Pulmonary artery endothelial cell (primary cell): ENCODE measurements around the gene SH2B2. TPM values are rescaled to one million over a fixed set of nuclear protein-coding genes. Genes with fewer than 3 reads are reported as not detected.

ENCODE experiments used
- DNase-seq: peaks from one replicate; pipeline ENCODE4 v3.0.0-alpha.2; 2011; ENCODE audit warnings: low read depth, low spot score
- total RNA-seq: library from RNA; depleted of rRNA; stranded (reverse); fragments of >200 nt; gene quantifications from 2 replicates; pipeline ENCODE4 v1.2.3, GENCODE V29; 2014

Gene SH2B2
- total RNA-seq, result 0.86 and 0.88 TPM in 2 replicates

DNA sequence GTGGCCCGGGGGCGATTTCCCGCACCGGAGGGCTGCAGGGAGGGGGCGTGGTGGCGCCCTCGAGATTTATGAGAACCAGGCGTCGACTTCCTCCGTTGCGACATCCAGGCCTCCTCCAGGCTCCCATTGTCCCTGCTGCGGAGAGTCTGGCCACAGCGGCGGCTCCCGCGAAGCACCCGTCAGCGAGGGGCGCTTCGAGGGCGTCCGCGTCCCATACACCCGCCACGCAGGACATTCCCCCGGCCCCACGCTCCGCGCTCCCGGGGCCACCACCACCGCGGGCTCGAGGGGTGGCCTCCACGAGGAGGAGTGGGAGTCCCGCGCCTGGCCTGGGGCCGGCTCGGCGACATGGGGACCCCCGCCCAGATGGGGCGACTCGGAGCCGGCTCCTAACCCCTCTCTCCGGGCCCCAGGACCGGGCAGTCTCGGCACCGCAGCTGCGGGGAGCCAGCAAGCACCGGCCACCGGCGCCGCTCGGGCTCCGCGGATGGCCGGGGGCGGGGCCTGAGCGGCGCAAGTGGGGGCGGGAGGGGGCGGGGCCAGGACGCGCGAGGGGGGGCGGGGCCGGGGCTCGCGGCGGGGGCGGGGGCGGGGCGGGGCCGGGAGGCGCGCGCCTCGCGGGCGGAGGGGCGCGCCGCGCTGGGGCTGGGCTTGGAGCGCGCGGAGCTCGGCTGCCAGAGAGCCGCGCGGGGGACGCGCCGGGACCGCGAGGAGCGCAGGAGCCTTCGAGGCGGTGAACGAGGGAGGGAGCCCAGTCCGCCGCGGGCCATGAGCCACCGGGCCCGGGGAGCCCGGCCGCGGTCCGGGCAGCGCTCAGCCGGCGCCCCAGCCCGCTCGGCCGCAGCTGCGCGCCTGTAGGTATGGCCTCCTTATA is at the start of gene SH2B2:
TSS of gene SH2B2 (plus strand) at position 632 of the 874 bp plus-strand sequence. CDS start 13,683 bp downstream, outside the sequence.
- no peak for DNase-seq

DNA sequence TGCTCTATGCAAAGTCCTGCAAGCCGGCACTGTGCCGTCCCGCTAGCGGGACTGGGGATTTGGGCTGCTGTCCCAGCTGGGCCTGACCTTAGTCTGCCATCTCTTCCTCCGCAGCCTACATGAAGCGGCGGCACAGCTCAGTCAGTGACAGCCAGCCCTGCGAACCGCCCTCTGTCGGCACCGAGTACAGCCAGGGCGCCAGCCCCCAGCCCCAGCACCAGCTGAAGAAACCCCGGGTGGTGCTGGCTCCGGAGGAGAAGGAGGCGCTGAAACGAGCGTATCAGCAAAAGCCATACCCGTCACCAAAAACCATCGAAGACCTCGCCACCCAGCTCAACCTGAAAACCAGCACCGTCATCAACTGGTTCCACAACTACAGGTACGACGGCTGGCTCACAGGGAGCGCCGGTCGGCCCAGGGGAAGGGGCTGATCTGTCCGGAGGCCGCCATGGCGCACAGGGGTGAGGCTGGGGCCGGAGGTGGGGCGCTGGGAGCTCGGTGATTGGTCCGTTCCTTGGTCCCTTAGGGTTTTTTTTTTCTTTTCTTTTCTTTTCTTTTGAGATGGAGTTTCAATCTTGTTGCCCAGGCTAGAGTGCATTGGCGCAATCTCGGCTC is 47.4 kb upstream of the SH2B2 start:
- DNase-seq, result no peak

DNA sequence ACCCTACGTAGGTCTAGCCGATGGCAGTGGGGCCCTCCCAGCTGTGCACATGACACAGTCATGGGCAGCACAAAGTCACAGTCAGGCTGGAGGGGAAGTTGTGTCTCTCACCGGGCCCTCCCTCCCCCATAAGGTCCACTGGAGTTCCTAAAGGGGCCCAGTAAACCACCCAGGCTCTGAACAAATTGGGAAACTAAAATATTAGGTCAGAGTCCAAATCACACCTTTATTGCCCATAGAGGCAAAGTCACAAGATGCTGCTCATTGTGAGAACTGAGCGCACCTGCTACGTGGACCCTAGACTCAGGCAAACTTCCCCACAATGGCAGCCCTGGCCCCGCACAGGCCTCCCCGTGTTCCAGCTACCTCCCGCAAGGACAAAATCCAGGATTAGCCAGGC is 45.2 kb upstream of the SH2B2 start:
- DNase-seq, result no peak

DNA sequence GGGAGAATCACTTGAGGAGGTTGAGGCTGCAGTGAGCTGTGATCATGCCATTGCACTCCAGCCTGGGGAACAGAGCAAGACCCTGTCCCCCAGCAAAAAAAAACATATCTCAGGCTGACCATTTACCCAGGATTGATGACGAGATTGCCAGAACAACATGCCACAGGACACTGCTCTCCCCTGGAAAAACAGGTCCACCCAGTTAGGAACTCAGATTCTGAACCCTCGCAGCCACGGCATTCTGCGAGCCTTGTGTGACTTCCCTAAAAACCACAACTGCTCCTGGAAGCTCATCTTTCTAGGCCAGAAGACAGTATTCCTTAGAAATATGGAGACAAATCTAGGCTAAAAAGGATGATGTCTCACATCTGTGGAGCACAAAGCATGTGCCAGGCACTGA is 42.1 kb upstream of the SH2B2 start:
- DNase-seq, result no peak

DNA sequence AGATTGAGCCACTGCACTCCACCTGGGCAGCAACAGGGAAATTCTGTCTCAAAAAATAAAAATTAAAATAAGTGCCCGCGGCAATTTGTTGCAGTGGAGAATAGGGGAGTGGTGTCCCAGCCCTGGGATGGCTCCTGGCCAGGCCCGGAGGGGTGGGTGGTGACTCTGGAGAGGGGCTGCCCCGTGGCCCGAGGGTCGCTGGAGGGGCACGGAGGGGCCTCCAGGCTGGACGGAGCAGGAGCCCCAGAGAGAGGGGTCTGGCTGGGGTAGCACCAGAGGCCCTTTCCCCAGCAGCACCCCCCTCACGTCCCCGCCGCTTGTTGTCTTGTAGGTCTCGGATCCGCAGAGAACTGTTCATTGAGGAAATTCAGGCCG is 38.6 kb upstream of the SH2B2 start:
- no peak for DNase-seq

DNA sequence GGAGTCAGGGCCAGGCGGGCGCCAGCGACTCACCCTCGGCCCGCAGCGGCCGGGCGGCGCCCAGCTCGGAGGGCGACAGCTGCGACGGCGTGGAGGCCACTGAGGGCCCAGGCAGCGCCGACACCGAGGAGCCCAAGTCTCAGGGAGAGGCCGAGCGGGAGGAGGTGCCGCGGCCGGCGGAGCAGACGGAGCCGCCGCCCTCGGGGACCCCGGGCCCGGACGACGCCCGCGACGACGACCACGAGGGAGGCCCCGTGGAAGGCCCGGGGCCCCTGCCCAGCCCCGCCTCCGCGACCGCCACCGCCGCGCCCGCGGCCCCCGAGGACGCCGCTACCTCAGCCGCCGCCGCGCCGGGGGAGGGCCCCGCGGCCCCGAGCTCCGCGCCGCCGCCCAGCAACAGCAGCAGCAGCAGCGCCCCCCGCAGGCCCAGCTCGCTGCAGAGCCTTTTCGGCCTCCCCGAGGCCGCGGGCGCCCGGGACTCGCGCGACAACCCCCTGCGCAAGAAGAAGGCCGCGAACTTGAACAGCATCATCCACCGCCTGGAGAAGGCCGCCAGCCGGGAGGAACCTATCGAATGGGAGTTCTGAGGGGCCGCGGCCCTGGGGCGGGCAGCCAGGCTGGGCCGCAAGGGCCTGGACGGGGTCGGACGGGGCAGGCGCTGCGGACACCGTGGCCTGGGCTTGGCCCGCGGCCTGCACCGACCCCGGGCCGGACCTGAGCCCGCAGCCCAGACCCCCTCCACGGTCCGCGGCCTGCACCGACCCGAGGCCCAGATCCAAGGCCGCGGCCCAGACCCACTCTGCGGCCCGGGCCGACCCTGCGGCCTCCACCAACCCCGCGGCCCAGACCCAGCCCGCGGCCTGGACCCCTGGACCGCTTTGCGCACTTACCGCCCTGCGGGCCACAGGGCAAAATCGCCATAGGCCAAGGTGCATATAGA is 37.9 kb upstream of the SH2B2 start:
- no peak for DNase-seq

DNA sequence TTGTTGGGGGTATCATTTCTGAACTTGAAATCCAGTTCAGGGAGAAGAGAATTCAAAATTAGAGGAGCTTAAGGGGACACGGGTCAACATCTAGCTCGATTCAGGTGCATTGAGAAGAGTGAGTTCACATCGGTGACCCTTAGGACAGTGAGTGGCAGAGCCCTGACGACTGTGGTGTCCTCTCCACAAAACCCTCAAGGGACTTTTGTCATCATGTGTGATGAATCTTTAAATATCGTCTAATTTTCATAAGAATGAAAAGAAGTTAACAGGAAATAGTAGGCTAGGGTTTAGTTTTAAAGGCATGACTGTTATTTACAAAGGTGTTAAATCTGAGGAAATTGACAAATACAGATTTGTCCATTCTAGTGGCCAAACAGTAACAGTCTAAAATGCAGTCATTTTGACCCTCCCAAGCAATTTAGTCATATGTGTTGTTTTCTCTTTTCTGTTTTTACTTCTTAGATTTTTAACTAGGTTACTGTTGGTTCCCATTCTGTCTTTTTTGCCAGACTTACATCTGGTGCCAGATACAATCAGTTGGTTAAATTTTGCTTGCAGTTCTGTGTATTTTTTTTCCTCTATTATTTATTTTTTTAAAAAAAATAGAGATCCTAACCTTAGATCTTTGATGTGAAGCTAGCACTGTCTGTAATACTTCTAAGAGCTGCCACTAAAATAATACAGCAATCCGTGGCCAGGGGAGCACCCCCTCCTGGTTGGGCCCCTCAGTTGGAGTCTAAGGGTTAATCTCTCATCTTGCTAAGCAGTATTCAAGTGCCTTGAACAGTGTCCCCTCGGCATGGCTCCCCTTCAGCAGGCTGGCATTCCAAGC is 34.9 kb upstream of the SH2B2 start:
- no peak for DNase-seq

DNA sequence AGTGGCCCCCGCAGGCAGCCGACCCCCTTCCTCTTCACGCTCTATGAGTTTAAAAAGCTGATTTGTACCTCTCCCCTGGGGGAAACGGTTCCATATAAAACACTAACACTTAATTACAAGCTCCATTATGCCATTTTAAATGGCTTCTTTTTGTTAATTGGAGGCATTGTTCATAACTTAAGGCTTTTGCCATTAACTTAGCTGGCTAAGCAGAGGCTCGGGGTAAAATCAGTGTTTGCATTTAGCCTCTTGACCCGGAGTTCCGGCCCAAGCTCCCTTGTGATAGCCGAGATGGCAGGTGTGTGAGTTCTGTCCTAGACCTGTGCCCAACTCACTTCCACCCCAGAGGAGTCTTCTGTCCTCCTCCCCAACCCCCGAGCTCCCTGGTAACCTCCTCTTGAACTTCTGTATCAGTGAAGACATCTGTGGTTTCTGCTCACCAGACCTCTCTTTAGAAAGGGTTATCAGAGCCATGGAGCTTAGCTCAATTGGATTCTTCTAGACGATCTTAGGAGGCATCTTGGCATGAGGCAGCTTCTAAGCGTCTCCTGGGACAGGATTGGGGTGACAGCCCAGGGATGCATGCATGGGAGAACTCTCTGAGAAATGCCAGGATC is 34.2 kb upstream of the SH2B2 start:
- DNase-seq, result no peak

DNA sequence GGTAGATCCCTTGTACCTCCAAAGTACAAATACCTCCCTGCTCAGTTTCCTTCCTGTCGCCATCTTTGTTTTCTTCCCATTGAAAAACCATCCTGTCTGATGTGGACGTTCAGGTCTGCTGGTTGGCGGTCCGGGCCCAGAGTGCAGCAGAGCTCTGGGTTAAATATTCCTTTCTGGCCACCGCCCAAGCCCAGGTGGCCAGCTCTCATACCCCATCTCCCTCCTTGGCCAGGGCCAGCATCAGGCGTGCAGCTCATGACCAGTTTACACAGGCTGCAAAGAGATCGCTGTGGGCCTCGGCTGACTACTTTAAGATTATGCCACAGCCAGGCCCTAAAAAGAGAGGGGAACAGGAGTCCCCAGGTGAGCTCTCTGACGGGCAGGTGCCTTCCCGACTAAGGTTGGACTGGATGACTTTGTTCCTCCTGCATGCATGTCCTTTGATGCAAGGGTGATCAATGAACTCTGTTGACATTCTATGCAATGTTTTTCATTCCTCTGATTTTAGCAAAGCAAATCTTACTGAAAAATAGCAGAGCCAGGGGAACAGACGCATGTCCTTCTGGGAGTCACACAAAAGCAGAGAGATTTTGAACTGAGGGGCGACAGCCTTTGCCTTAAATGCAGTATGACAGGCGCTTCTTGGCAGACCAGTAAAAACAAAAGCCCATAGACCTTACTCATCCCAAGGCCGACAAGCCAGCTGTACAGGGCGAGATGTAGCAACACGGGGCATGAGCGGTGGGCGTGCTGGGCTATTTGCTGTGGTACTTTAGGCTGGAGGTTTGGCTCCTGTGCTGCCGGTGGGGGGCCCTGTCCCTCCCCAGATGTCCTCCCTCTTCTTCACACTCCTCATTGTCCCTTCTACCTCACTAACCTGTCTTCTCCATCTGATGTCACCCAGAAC is 33.3 kb upstream of the SH2B2 start:
- no peak for DNase-seq

DNA sequence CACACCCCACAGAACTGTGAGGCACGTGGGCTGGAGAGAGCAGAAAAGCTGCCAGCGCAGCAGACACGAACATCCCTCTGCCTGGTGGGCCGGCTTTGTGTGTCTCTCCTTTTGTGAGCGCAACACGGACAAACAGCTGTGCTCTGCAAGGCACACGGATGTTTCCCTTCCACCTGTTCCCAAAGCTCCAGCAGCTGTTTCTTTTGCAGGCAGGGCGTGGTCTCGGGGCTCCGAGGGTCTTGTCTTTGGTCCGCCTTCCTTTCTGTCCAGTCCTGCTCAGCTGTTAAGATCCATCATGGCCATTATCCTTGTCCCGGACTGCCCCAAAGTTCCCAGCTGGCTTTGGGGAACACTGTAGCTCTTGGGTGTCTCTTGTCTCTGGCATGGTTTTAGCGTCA is 32.7 kb upstream of the SH2B2 start:
- DNase-seq, result no peak

DNA sequence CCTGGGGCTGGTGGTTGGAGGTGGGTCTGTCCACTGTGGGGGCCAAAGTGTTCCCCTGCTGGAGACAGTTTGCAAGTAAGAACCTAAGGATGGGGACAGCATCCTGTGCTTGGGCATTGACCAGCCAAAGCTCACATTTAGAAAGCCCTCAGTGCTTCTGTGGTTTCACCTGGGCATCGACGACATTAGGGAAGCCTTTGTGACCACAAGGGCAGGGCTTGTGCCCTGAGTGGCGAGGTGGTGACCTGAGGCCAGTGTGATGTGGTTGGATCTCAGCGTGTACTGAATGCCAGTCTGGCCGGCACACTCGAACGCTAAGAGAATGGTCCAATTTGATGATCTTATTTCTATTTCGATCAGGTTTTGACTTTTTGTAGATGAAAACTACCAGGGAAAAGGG is 32.1 kb upstream of the SH2B2 start:
- no peak for DNase-seq

DNA sequence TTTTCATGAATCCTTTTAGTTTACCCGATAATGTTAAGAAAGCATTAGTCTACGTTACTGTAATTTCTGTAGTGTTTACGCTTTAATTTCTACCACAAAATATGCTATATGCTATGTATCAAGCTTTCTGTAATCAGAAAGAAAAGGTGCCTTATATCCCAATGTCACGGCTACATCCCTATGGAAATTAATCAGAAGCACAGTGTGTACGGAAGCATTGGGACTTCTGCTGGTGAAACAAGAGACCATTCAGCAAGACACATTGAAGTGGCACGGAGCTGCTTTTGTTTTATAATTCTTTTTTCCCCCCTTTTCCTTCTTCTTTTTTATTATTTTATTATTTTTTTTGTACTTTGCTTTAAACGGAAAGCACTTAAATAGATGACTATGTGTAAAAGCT is 31.2 kb upstream of the SH2B2 start:
- DNase-seq, result no peak

DNA sequence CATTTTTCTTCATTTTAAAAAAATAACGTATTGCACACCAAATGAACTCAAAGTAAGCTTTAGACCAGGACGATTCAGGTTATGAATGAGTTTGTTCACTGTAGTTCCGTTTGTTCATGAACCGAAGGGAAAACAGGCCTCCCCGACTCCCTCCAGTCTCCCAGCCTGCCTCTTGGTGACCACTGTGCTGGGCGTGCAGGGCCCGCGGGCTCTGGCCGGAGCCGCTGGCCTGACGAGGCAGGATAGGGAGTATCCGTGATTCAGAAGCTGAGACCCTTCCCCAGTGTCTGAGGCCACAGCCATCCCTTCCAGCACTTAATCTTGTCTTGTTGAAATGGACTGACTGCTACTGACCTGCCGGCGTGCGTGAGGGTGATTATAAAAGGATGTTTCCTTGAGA is 30.8 kb upstream of the SH2B2 start:
- no peak for DNase-seq

DNA sequence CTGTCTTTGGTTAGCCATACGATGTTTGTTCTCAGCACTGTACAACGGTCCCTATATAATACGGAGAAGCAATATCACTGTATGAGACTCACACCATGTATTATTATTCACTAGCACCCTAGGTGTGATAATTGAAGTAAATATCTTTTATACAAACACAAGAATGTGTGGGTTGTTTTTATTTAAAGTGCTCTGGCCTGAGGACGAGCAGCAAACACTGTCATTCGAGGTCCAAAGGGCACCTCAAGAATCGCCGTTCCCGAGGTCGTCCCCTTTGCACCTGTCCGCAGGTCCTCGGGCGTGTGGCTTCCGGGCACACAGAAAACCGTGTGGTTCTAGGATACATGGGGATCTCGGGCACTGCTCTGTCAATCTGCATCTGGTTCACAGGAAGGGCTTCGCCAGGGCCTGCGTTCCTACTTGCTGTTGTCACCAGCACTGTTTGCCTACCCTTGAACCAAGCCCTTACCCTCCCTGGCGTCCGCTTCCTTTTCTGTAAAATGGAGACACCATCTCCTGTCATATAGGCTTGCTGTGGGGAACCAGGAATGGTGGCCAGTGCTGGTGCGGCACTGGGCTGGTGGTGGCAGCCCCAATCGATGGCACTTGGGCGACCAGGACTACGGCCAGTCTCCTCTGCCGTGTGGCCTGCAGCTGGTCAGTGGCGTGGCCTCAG is 28.5 kb upstream of the SH2B2 start:
- DNase-seq, result no peak

DNA sequence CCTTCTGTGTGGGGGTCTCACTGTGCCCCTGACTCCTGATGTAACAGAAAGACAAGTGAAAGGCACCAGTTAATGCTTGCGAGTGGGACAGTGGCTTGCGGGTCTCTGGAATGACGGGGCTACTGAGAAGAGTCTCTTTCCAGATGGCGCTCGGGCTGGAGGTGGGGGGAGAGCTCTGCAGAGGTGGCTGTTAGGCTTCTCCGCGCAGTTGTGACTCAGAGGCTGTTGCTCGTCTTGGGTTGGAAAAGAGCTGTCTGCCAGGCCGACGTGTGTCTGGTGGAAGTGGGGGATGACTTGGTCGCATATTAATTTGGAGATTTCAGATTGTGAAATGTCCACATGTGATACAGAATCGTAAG is 27.9 kb upstream of the SH2B2 start:
- DNase-seq, result no peak

DNA sequence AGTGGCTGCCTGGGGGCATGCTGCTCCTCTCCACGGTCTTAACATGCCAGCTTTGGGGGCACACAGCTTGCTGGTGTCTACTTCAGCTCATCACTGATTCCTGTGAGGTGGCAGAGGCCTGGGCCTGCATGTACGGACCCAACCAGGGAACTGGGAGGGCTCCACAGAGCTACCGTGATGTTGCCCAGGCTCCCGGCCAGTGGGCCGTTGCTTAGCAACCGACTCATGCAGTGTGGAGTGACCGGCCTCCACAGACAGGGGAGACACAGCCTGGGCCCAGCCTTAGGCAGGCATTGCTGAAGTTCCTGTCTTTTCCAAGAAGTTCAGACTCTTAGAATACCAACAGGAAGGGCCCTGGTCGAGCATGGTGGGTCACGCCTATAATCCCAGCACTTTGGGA is 25.8 kb upstream of the SH2B2 start:
- DNase-seq, result no peak

DNA sequence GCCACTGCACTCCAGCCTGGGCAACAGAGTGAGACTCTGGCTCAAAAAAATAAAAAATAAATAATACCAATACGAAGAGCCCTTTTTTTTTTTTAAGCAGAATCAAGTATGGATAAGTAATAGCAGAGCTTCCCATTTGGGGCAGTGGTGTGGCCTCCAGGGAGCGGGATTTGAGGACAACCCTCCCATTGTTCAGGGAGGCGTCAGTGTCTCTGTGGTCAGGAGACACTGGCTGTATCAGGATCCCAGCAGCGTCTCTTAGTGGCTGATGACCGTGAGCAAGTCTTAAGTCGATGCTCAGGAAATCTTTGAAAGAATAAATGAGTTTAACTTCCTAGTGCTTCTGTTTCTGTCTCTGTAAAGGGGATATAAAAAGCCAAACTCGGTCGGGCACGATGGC is 25.2 kb upstream of the SH2B2 start:
- DNase-seq, result no peak

DNA sequence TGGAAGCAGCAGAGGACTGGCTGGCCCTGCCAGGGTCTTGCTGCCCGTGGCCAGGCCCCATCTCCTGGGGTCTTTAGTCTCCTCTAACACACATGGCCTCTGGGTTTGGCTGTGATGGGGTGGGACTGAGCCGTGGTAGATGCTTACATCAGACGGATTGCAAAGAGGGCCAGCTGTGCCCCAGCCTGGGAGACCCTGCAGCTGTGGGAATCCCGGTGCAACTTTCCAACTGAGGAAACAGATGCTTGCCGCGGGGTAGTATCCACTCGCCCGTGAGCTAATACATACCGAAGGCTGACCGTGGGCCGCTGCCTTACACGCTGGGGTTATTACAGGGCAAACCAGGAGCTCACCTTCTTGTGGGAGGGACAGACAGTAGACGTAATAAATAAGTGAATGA is 24.1 kb upstream of the SH2B2 start:
- DNase-seq, result no peak

DNA sequence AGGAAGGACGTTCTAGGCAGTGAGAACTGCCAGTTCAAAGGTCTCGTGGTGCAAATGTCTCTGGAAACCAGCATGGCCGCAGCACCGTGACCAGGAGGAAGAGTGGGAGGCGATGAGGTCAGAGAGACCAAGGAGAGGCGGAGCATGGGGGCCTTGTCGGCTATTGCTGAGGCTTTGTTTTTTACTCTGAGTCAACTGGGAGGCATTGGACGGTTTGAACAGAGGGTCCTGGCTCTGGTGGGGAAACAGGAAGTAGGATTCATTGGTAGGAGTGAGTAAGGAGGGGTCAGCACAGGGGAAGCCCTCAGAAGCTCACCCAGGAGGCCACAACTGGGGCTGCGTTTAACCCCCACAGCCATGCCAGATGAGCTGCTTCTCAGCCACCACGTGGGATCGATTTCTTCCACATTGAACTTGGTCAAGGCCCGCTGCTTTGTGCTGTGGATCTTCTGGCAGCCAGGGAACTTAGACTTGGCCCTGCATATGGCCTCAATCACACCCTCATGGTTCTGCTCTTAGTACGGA is 22.2 kb upstream of the SH2B2 start:
- no peak for DNase-seq
